OCI-LY1 (cell line): Measurements from ENCODE around the gene CEND1.

Source experiments
- CTCF ChIP-seq: fragments of 200-600 bp; sonication (generic), shearing (Covaris generic); IDR thresholded peaks from 2 replicates; pipeline ENCODE4 v1.5.1; 2017; ENCODE audit warnings: mild to moderate bottlenecking, antibody characterized with exemption, low read length, moderate library complexity, mixed read lengths
- EZH2 ChIP-seq: fragments of 200-600 bp; sonication (generic), shearing (Covaris generic); IDR thresholded peaks from 2 replicates; pipeline ENCODE4 v1.8.0; 2017; ENCODE audit warnings: borderline replicate concordance, mixed run types, mild to moderate bottlenecking, antibody characterized with exemption, low read length, moderate library complexity, mixed read lengths

GRCh38 chr11:788009-788640, 1.8 kb downstream of the CEND1 start:
- TF ChIP-seq CTCF = peak; percentile 28; the same call in 1 of the 2 replicates
- no peak for TF ChIP-seq EZH2
